OCI-LY7 (cell line): ENCODE measurements around the gene SRSF5.

Experiments used
- EZH2phosphoT487 ChIP-seq: fragments of 200-600 bp; sonication (generic); IDR thresholded peaks from 2 replicates; pipeline ENCODE4 v1.6.1; 2018; ENCODE audit warnings: low read depth, borderline replicate concordance, mild to moderate bottlenecking, mixed run types, antibody characterized with exemption, low read length, moderate library complexity, mixed read lengths
- TF ChIP-seq, protein P1 (sequence below): fragments of 200-600 bp; sonication (generic); conservative IDR thresholded peaks from 2 replicates; pipeline ENCODE4 v1.5.1; 2014; ENCODE audit warnings: mild to moderate bottlenecking, antibody characterized with exemption, low read length, moderate library complexity, mixed read lengths

DNA sequence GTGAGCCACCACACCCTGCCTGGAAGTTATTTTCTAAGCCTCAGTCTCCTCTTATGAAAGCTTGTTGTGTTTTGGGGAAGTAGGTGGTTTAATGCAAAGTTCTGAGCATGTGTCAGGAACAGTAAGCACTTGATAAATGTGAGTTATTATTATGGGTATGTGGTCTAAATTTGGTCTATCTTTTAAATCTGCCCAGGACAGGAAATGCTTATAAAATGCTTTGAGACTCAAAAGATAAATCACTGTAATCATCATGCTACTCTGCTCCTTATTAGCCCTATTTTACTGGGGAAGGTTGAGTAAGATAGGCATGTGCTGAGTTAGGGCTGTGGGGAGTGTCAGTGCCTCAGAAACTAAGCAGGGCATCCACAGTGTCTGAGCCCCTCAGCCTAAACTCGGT is 13.1 kb upstream of the SRSF5 start:
- TF ChIP-seq, protein P1, sequence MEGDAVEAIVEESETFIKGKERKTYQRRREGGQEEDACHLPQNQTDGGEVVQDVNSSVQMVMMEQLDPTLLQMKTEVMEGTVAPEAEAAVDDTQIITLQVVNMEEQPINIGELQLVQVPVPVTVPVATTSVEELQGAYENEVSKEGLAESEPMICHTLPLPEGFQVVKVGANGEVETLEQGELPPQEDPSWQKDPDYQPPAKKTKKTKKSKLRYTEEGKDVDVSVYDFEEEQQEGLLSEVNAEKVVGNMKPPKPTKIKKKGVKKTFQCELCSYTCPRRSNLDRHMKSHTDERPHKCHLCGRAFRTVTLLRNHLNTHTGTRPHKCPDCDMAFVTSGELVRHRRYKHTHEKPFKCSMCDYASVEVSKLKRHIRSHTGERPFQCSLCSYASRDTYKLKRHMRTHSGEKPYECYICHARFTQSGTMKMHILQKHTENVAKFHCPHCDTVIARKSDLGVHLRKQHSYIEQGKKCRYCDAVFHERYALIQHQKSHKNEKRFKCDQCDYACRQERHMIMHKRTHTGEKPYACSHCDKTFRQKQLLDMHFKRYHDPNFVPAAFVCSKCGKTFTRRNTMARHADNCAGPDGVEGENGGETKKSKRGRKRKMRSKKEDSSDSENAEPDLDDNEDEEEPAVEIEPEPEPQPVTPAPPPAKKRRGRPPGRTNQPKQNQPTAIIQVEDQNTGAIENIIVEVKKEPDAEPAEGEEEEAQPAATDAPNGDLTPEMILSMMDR = no peak
- no peak for TF ChIP-seq EZH2phosphoT487
